GM12878 (cell line): ENCODE results near the gene GRAMD2B. TPM values are rescaled to one million over a fixed set of nuclear protein-coding genes. Genes with fewer than 3 reads are reported as not detected.

Experiments used
- ATAC-seq: fragments of 200-7000 bp; cut with Tn5 transposase; 3 replicates; pipeline ENCODE4 v1.9.1; 2020; ENCODE audit warnings: mild to moderate bottlenecking, moderate library complexity
- BruUV-seq: library from RNA; stranded (reverse); fragments of 400-500 nt; replicated peaks from 2 replicates; lab custom pipeline; 2021; lab: Mats Ljungman, UMichigan
- CTCF ChIA-PET: fragments of 300-600 bp; sonication (Branson Sonifier 250); formaldehyde crosslinking; extraction: SDS; loops from one replicate; lab custom pipeline; 2021; ENCODE audit warnings: inconsistent platforms; lab: Yijun Ruan, JAX
- POLR2A ChIA-PET: fragments of 350-600 bp; formaldehyde crosslinking; extraction: SDS; loops from one replicate; lab custom pipeline; 2021; ENCODE audit warnings: inconsistent platforms; lab: Charles Lee
- RAD21 ChIA-PET: fragments of 300-600 bp; sonication (Branson Sonifier 250); formaldehyde crosslinking; loops from one replicate; lab custom pipeline; 2023; ENCODE audit warnings: antibody characterized with exemption; ENCODE audit not compliant: unreplicated experiment; lab: Charles Lee
- SMC1A ChIA-PET: fragments of 300-600 bp; sonication (Branson Sonifier 250); formaldehyde crosslinking; loops from one replicate; lab custom pipeline; 2023; ENCODE audit not compliant: unreplicated experiment, uncharacterized antibody; lab: Charles Lee
- DNase-seq: peaks from one replicate; pipeline ENCODE4 v3.0.0-alpha.2; 2011; ENCODE audit warnings: low read depth, low spot score
- FAIRE-seq: peaks from 3 replicates; lab custom pipeline; 2011; peaks lifted over from hg19 to GRCh38; lab: Jason Lieb, UNC
- H2AFZ ChIP-seq: 2 replicates; pipeline ENCODE4 v1.6.0; 2011; ENCODE audit warnings: low read depth, low read length, control low read depth; ENCODE audit not compliant: control insufficient read depth
- H3K27ac ChIP-seq: 2 replicates; pipeline ENCODE4 v1.5.1; 2011; ENCODE audit warnings: control low read depth; ENCODE audit not compliant: control insufficient read depth, insufficient read depth
- H3K27me3 ChIP-seq, 2 experiments: replicated peaks in 1 of 2; 2 replicates each; pipeline versions ENCODE4 v1.6.0 to v1.6.1; 2011; ENCODE audit warnings: low read length in 1 of 2; ENCODE audit not compliant: control insufficient read depth in 2 of 2, insufficient read depth in 2 of 2
- H3K36me3 ChIP-seq, 2 experiments: 2 replicates each; pipeline ENCODE4 v1.5.1; 2011; ENCODE audit warnings: low read length in 1 of 2; ENCODE audit not compliant: control insufficient read depth in 2 of 2, insufficient read depth in 2 of 2
- H3K4me1 ChIP-seq: 2 replicates; pipeline ENCODE4 v1.6.1; 2011; ENCODE audit warnings: mild to moderate bottlenecking, low read length, moderate library complexity, mixed read lengths; ENCODE audit not compliant: control insufficient read depth, insufficient read depth
- H3K4me2 ChIP-seq: 2 replicates; pipeline ENCODE4 v1.6.0; 2011; ENCODE audit warnings: control low read depth; ENCODE audit not compliant: control insufficient read depth, insufficient read depth
- H3K4me3 ChIP-seq: fragments of 200-600 bp; sonication (generic); 2 replicates; pipeline ENCODE4 v1.5.1; 2016
- H3K79me2 ChIP-seq: 2 replicates; pipeline ENCODE4 v1.6.0; 2011; ENCODE audit warnings: low read length; ENCODE audit not compliant: control insufficient read depth, insufficient read depth
- H3K9ac ChIP-seq: 2 replicates; pipeline ENCODE4 v1.8.0; 2011; ENCODE audit warnings: low read length, control low read depth, mixed read lengths; ENCODE audit not compliant: control insufficient read depth, insufficient read depth
- H3K9me3 ChIP-seq: replicated peaks from 3 replicates; pipeline ENCODE4 v1.5.1; 2011; ENCODE audit warnings: mild to moderate bottlenecking, low read length; ENCODE audit not compliant: control insufficient read depth, insufficient read depth
- H4K20me1 ChIP-seq: 2 replicates; pipeline ENCODE4 v1.6.0; 2011; ENCODE audit not compliant: control insufficient read depth, insufficient read depth
- ATF7 ChIP-seq: fragments of 450-650 bp; IDR thresholded peaks from 2 replicates; pipeline ENCODE4 v1.6.1; 2016; ENCODE audit warnings: low read depth, mild to moderate bottlenecking
- BHLHE40 ChIP-seq, 2 experiments: fragments of 450-650 bp in 1 of 2; IDR thresholded peaks; 2 replicates each; pipeline ENCODE4 v1.6.1; 2011 to 2017; ENCODE audit warnings: low read depth in 2 of 2, borderline replicate concordance in 1 of 2, improper control_type of control experiment in 1 of 2, low read length in 1 of 2, mild to moderate bottlenecking in 1 of 2
- CREB1 ChIP-seq: IDR thresholded peaks from 2 replicates; pipeline ENCODE4 v1.6.1; 2012; ENCODE audit warnings: low read depth, mild to moderate bottlenecking, inconsistent platforms
- KAT2A ChIP-seq: conservative IDR thresholded peaks from 2 replicates; pipeline ENCODE4 v1.6.1; 2011; ENCODE audit warnings: low read depth, low read length; ENCODE audit not compliant: control insufficient read depth
- KLF5 ChIP-seq: fragments of 450-650 bp; IDR thresholded peaks from 2 replicates; pipeline ENCODE4 v1.6.1; 2014; ENCODE audit warnings: mild to moderate bottlenecking; ENCODE audit not compliant: partially characterized antibody
- POU2F2 ChIP-seq: IDR thresholded peaks from 3 replicates; pipeline ENCODE4 v1.6.1; 2011; ENCODE audit warnings: low read depth, mild to moderate bottlenecking, low read length, borderline replicate concordance
- RELA ChIP-seq: fragments of 450-650 bp; IDR thresholded peaks from 2 replicates; pipeline ENCODE4 v1.8.0; 2014; ENCODE audit warnings: borderline replicate concordance; ENCODE audit not compliant: partially characterized antibody
- SKIL ChIP-seq: fragments of 450-650 bp; IDR thresholded peaks from 2 replicates; pipeline ENCODE4 v1.6.1; 2017; ENCODE audit warnings: mild to moderate bottlenecking, low read depth, inconsistent platforms; ENCODE audit not compliant: poor library complexity, severe bottlenecking
- SUZ12 ChIP-seq: fragments of 200-600 bp; sonication (generic); IDR thresholded peaks from one replicate; pipeline ENCODE4 v1.6.1; 2018; ENCODE audit warnings: antibody characterized with exemption, mild to moderate bottlenecking; ENCODE audit not compliant: unreplicated experiment
- WGBS: methylation state at CpG from one replicate; pipeline ENCODE4 v1.1.6; 2016; ENCODE audit warnings: low lambda C conversion rate; ENCODE audit not compliant: insufficient replicate concordance, insufficient coverage; ENCODE audit errors: missing lambda C conversion rate; 5-methylcytosine and 5-hydroxymethylcytosine counted together
- in situ Hi-C: fragments of 300-500 bp; cut with MboI; formaldehyde crosslinking; loops from 9 replicates; pipeline ENCODE4 v1.14.3; 2018; ENCODE audit warnings: mixed read lengths
- intact Hi-C: fragments of 100-400 bp; cut with micrococcal nuclease; formaldehyde crosslinking; loops from one replicate; pipeline ENCODE4 v1.14.2; 2022; ENCODE audit not compliant: unreplicated experiment
- polyA plus RNA-seq, 11 experiments: library from polyadenylated mRNA; depleted of rRNA in 4 of 11; unstranded in 6 of 11; stranded (reverse) in 5 of 11; fragments of >200 nt; fragmentation: Nextera tagmentation in 4 of 11; fragmentation: Illumina TruSeq in 1 of 11; extraction: Ambion mirVana in 4 of 11; extraction: Trizol in 1 of 11; gene quantifications; 1 replicate in 1 of 11; 2 replicates in 10 of 11; pipeline versions ENCODE4 v1.2.1 to v1.2.3, GENCODE V29; 2011 to 2016; ENCODE audit warnings: inconsistent platforms in 2 of 11, missing spikeins in 2 of 11, low read depth in 1 of 11
- total RNA-seq, 4 experiments: library from RNA; depleted of rRNA in 3 of 4; stranded (reverse); fragments of >200 nt in 3 of 4; fragmentation: Illumina TruSeq in 1 of 4; extraction: Trizol in 1 of 4; gene quantifications; 2 replicates each; pipeline versions ENCODE4 v1.2.1 to v1.2.3, GENCODE V29; 2013 to 2021

GRAMD2B gene
- total and polyA plus RNA-seq, 10 of the 15 experiments (the other 5 are each of a cell fraction or from before 2014, with no cell fraction given) = 1.9 to 21.5 (median 8.4) TPM

- H3K36me3 ChIP-seq = no peaks in the 10 kb centered on the region
- ChIA-PET SMC1A (no interaction called here), CTCF (no interaction called here), RAD21 (no interaction called here), POLR2A (no interaction called here)
- in situ Hi-C loops (no loop called here), intact Hi-C loops (no loop called here)
- no peaks in the 10 kb centered on the region for H3K79me2 ChIP-seq
- H3K9ac ChIP-seq = no peak overlapping the region
- H3K27ac ChIP-seq = no peak overlapping the region
- no peak overlapping the region for H2AFZ ChIP-seq
- no peak for FAIRE-seq
- no peak overlapping the region for H3K4me3 ChIP-seq
- no peaks in the 10 kb centered on the region; a peak in 1 of 4 replicates for H3K27me3 ChIP-seq
- no peak for TF ChIP-seq CREB1
- TF ChIP-seq SUZ12 = no peak
- TF ChIP-seq SKIL = no peak
- no peak for TF ChIP-seq BHLHE40 (IDR thresholded peaks at IDR 0.05; ENCODE audit: borderline replicate concordance in 1 of 2, low read depth in 2 of 2, low read length in 1 of 2)
- no peak for TF ChIP-seq RELA
- TF ChIP-seq KLF5 = no peak
- no peak for TF ChIP-seq KAT2A
- TF ChIP-seq ATF7 = no peak
- no peak for TF ChIP-seq POU2F2
- H3K9me3 ChIP-seq = peaks cover 2% of the 10 kb centered on the region; the same call in 2 of the 3 replicates
- BruUV-seq = no TSS peak
- WGBS = 73% methylated on average over 4 of the region's 4 CpGs
- DNase-seq = no peak
- H3K4me1 ChIP-seq = no peaks in the 10 kb centered on the region
- no peak for ATAC-seq
- H4K20me1 ChIP-seq = no peaks in the 10 kb centered on the region
- no peak overlapping the region for H3K4me2 ChIP-seq
These were observed 27.6 kb upstream of the GRAMD2B start for GRCh38 chr5:126395605-126396004.
